ENCODE measurements around the gene COQ7.

COQ7 gene

DNA sequence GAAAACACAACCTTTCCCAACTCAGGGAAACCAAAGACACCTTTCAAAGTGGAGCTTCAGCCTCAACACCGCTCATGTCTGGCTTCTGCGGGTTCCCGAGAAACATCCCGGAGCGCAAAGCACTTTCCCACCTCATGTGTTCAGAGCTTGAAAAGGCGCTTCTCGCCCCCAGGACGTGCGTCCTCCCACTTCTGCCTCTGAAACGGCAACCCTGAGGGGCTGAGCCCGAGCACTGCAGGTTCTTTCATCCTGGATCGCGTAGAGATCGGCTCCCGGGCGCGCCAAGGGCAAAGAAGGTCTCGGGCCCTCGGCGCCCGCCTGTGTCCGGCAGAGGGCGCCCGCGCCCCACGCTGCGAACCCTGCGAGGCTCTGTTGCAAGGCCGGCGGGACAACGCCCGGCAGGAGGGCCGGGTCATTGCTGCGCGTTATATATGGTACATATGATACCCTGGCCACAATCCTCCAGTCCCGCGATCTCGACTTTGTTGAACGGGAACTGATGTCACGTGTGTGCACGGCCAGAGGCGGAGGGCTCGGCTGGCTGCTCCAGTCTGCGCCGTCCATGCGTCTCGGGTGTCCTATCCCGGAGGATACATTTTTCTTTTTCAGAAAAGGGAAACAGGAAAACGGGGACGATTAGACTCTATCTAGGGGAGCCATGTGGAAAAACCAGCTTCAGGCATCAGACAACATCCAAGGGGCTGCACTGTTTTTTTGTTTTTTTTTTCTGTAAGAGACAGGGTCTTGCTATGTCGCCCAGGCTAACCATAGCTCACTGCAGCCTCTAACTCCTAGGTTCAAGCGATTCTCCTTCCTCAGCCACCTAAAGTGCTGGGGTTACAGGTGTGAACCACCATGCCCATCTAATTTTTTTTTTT lies 19.1 kb downstream of the COQ7 start:
- peak; percentile 78 for DNase-seq (ENCODE audit: low read depth, low spot score)

DNA sequence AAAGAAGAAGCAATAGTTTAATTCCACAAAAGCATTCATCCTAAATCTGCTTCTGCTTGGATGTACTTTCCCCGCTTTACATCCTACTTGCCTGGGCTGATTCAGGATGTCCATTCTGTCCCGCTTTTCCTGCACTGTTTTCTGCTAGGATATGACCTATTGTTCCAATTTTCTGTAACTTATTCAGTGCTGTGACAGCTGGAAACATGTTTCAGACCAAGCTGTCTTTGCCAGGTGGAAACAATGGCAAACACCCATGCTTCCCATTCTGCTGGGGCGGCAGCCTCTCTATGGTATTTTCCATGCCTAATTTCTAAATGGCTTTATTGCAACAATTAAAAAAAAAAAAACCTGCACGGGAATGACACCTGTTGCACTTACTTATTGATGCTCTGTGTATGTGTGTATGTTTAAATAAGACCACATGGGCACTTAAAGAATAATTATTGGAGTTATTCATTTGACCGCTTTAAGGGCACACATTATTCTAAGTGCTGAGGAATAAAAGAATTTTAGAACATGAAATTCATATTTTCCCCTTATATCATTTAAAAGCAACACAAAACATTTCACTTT lies 21.0 kb downstream of the COQ7 start:
- DNase-seq (ENCODE audit: low read depth, low spot score): no peak

DNA sequence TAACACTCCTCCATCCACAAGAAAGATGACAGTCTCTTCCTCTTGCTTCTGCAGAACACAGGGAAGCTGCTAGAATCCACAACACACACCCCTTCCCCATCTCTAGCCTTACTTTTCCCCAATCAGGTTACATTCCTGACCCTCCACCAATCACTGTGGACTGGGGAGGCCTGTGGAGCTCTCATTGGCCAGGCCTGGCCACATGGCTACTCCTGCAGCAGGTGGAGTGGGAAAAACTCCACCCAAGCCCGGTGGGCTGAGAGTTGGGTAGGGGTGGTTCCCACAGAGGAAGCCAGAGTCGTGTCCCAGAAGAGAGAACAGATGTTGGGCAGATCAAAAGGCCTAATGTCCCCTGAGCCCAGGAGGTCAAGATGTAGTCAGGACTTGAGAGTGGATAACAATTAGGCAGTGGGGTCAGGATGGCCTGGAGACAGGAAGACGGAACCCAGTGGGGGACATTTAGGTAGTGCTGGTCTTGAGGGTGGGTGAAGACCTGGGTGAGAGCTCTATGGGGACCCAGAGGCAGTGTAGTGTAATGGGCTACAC lies 22.1 kb downstream of the COQ7 start:
- DNase-seq (ENCODE audit: low read depth, low spot score): no peak

GRCh38 chr16:19090916-19091315 lies 23.5 kb downstream of the COQ7 start:
- no peak for DNase-seq (ENCODE audit: low read depth, low spot score)

DNA sequence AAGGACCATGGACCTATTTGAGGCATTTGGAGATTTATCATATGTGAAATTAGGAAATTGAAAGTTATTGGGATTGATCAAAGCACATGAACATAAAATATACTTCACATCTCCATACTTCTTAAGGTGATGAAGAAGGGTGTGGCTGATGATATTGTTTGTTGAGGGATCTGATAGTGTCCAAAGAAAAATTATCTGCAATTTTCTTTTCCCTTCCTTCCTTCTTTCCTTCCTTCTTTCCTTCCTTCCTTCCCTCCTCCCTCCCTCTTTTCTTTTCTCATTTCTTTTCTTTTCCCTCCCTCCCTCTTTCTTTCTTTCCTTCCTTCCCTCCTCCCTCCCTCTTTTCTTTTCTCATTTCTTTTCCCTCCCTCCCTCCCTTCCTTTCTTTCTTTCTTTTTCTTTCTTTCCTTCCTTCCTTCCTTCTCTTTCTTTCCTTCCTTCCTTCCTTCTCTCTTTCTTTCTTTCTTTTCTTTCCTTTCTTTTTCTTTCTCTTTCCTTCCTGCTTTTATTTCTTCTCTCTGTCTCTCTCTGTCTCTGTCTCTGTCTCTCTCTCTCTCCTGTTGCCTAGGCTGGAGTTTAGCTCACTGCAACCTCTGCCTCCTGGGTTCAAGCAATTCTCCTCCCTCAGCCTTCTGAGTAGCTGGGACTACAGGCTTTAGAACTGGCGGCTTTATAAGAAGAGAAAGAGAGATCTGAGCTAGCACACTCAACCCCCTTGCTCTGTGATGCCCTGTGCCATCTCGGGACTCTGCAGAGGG lies 25.4 kb downstream of the COQ7 start:
- no peak for DNase-seq (ENCODE audit: low read depth, low spot score)

GRCh38 chr16:19093631-19094541 lies 26.5 kb downstream of the COQ7 start:
- no peak for DNase-seq (ENCODE audit: low read depth, low spot score)

DNA sequence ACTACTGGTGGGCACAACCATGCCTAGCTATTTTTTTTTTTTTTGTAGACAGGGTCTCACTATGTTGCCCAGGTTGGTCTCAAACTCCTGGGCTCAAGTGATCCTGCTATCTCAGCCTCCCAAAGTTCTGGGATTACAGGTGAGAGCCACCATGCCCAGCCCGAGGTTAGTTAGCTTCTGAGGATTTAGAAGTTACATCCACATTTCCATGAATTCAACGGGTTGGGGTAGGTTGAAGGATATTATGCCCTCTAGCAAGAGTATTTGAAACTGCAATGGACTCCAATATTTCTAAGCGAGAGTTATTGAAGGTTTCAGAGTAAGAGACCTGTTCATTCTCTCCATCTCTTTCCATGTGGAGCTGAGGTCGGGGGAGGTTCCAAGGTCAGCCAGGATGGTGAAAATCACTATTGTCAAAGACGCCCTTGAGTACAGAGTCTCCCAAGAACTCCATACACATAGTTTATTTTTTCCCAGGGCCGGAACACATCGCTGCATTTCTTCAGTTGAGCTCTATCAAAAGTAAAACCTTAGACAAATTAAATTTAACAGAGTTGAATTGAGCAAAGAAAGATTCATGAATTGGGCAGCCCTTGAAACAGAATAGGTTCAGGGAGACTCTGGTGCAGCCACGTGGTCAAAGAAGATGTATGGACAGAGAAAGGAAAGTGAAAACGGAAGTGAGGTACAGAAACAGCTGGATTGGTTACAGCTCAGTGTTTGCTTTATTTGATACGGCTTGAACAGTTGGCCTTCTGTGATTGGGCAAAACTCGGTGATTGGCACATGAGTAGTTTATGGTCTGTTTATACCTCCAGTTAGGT lies 27.3 kb downstream of the COQ7 start:
- DNase-seq (ENCODE audit: low read depth, low spot score): no peak

DNA sequence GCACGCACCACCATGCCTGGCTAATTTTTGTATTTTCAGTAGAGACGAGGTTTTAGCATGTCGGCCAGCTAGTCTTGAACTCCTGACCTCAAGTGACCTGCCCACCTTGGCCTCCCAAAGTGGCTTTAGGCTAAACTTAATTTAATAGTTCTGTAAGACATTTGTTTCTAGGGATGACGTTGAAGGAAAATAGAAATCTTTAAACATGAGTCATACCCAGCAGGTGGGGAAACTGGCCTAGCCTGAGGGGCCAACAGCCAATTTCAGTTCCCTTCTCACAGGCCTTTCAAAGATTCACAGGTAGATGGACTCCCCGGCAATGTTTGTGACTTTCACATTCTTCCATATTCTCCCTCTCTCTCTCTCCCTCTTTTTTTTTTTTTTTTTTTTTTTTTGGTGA lies 28.2 kb downstream of the COQ7 start:
- no peak for DNase-seq (ENCODE audit: low read depth, low spot score)

- DNase-seq (ENCODE audit: low read depth, low spot score): no peak
These were observed 30.8 kb downstream of the COQ7 start for GRCh38 chr16:19098173-19098572.

DNA sequence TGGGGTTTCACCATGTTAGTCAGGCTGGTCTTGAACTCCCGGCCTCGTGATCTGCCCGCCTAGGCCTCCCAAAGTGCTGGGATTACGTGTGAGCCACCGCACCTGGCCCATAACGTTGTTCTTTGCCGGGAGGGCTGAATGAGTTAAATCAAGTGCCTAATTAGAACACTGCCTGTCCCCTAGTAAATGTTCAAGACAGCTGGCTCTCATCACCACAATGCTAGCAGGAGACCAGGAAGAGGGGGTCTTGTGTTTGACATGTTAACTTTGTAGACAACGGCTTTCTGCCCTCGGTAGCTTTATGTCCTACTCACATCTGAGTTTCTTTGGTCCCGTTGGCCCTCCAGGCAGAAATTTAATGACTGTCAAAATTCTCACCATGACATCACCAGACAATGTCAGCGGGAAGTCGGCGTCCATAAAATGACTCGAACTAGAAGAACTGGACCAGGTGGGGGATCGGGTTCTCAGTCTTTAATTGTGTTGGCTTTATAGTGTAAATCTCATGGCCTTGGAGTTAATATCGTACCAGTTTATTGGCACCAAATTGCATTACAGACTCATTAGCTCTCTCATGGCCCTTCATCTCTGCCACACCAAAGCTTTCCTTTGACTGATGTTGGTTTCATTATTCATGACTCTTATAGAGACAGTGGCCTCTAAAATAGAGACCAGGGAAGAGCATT lies 34.9 kb downstream of the COQ7 start:
- no peak for DNase-seq (ENCODE audit: low read depth, low spot score)

- DNase-seq (ENCODE audit: low read depth, low spot score): no peak
These were observed 37.2 kb downstream of the COQ7 start for GRCh38 chr16:19104607-19105006.

DNA sequence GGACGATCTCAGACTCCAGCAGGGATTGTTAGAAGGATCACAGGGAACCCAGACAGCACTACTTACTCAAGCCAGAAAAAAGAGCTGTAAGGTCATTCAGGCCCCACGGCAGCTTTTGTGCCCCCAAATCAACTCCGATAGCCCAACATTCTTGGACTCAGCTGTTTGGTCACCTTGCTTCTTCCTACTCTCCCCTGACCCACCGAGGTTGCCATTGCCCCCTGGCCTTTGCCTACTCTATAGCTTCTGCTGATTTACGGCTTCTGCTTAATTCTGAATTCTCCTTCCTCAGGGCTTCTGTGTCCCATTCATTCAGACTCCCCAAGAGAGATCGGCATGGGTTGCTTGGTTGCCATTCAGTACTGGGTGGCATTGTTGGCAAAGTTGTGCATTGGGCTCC lies 37.7 kb downstream of the COQ7 start:
- DNase-seq (ENCODE audit: low read depth, low spot score): no peak

GRCh38 chr16:19105891-19106624 lies 38.6 kb downstream of the COQ7 start:
- DNase-seq (ENCODE audit: low read depth, low spot score): no peak

- DNase-seq (ENCODE audit: low read depth, low spot score): no peak
These were observed 39.2 kb downstream of the COQ7 start for GRCh38 chr16:19106625-19107020.

DNA sequence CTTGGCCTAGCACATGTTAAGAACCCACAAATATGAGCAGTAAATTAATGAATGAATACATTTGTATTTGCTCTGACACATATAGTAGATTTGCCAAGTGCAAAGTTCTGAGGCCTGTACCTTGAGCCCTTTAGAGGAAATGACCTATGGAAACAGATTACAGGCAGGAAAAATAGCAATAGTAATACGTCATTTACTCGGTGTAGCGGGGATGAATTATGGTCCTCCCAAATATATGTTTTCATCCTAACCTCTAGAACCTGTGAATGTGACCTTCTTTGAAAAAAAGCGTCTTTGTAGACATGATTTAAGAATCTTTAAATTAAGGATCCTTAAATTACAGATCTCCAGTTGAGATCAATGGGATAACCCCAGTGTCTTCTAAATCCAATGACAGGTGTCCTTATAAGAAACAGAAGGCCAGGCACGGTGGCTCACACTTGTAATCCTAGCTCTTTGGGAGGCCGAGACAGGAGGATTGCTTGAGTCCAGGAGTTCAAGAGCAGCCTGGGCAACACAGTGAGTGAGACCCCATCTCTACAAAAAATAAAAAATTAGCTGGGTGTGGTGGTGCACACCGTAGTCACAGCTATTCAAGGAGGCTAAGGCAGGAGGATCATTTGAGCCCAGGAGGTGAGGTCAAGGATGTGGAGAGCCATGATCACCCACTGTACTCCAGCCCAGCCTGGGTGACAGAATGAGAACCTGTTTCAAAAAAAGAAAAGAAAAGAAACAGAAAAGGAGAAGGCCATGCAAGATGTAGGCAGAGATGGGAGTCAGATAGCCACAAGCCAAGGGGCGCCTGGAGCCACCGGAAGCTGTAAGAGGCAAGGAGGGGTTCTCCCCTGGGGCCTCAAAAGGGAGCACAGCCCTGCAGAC lies 41.2 kb downstream of the COQ7 start:
- no peak for DNase-seq (ENCODE audit: low read depth, low spot score)

- DNase-seq (ENCODE audit: low read depth, low spot score): no peak
These were observed 41.9 kb downstream of the COQ7 start for GRCh38 chr16:19109288-19109664.

- DNase-seq (ENCODE audit: low read depth, low spot score): no peak
These were observed 43.3 kb downstream of the COQ7 start for GRCh38 chr16:19110537-19111360.
